K562 (cell line): ENCODE data around the gene WDR64. TPM values are rescaled to one million over a fixed set of nuclear protein-coding genes. Genes with fewer than 3 reads are reported as not detected.

Source experiments
- ATF1 ChIP-seq, 2 experiments: fragments of 450-650 bp in 1 of 2; IDR thresholded peaks; 2 replicates each; pipeline ENCODE4 v1.6.1; 2016; ENCODE audit warnings: missing compliant biosample characterization in 1 of 2, missing genetic modification characterization in 1 of 2
- ELF2 ChIP-seq: fragments of 250-450 bp; sonication (Bioruptor Pico); IDR thresholded peaks from 2 replicates; pipeline ENCODE4 v1.5.0; 2021; ENCODE audit warnings: mild to moderate bottlenecking
- ELF4 ChIP-seq: fragments of 450-650 bp; formaldehyde crosslinking; IDR thresholded peaks from 2 replicates; pipeline ENCODE4 v1.4.0; 2022; ENCODE audit warnings: missing genetic modification characterization
- FOXM1 ChIP-seq, 2 experiments: fragments of 450-650 bp in 1 of 2; sonication (generic) in 1 of 2; formaldehyde crosslinking in 1 of 2; IDR thresholded peaks; 2 replicates each; pipeline versions ENCODE4 v1.6.1 to v1.9.0; 2017 to 2022; ENCODE audit warnings: low read depth in 2 of 2, mild to moderate bottlenecking in 2 of 2, missing genetic modification reagents in 1 of 2, moderate library complexity in 1 of 2
- GTF2F1 ChIP-seq: IDR thresholded peaks from 2 replicates; pipeline ENCODE4 v1.6.1; 2011; ENCODE audit warnings: low read depth, low read length, improper control_type of control experiment
- HLTF ChIP-seq: fragments of 450-650 bp; IDR thresholded peaks from 2 replicates; pipeline ENCODE4 v1.6.1; 2016
- IFI16 ChIP-seq: fragments of 250-450 bp; sonication (Bioruptor Pico); IDR thresholded peaks from 2 replicates; pipeline ENCODE4 v2.1.2; 2022; ENCODE audit warnings: mild to moderate bottlenecking, inconsistent platforms
- KAT2B ChIP-seq: IDR thresholded peaks from one replicate; pipeline ENCODE4 v1.6.1; 2012; ENCODE audit warnings: low read depth, mild to moderate bottlenecking, control low read depth, inconsistent platforms, low read length, moderate library complexity
- MECOM ChIP-seq: fragments of 250-450 bp; sonication (Bioruptor Pico); IDR thresholded peaks from 2 replicates; pipeline ENCODE4 v1.8.0; 2022; ENCODE audit warnings: inconsistent platforms
- MEIS2 ChIP-seq: fragments of 450-650 bp; IDR thresholded peaks from 2 replicates; pipeline ENCODE4 v1.6.1; 2014; ENCODE audit warnings: mild to moderate bottlenecking; ENCODE audit not compliant: partially characterized antibody
- MTA2 ChIP-seq: fragments of 450-650 bp; IDR thresholded peaks from 2 replicates; pipeline ENCODE4 v1.6.1; 2016; ENCODE audit warnings: low read depth
- NR3C1 ChIP-seq: sonication (generic); formaldehyde crosslinking; IDR thresholded peaks from 2 replicates; pipeline ENCODE4 v1.8.1; 2022; ENCODE audit warnings: missing genetic modification reagents
- RNF2 ChIP-seq: sonication (generic); IDR thresholded peaks from 2 replicates; pipeline ENCODE4 v1.6.1; 2016
- TCF3 ChIP-seq: sonication (generic); formaldehyde crosslinking; IDR thresholded peaks from 2 replicates; pipeline ENCODE4 v1.4.0; 2020; ENCODE audit warnings: mild to moderate bottlenecking, missing genetic modification reagents
- ZBTB17 ChIP-seq: fragments of 450-650 bp; formaldehyde crosslinking; IDR thresholded peaks from 2 replicates; pipeline ENCODE4 v1.4.0; 2020; ENCODE audit warnings: mild to moderate bottlenecking
- ZC3H4 ChIP-seq: sonication (generic); formaldehyde crosslinking; IDR thresholded peaks from 2 replicates; pipeline ENCODE4 v1.9.0; 2021; ENCODE audit warnings: missing genetic modification reagents, borderline replicate concordance
- ZNF133 ChIP-seq: fragments of 250-450 bp; sonication (Bioruptor Pico); IDR thresholded peaks from 2 replicates; pipeline ENCODE4 v1.4.0; 2020; ENCODE audit warnings: mild to moderate bottlenecking
- ZNF174 ChIP-seq: fragments of 250-450 bp; sonication (Bioruptor Pico); IDR thresholded peaks from 2 replicates; pipeline ENCODE4 v1.4.0; 2020; ENCODE audit warnings: mild to moderate bottlenecking
- polyA plus RNA-seq, 8 experiments: library from polyadenylated mRNA; depleted of rRNA in 4 of 8; stranded (reverse) in 5 of 8; unstranded in 3 of 8; fragments of >200 nt; fragmentation: Nextera tagmentation in 2 of 8; fragmentation: Illumina TruSeq in 1 of 8; extraction: Ambion mirVana in 2 of 8; extraction: Trizol in 1 of 8; gene quantifications; 2 replicates each; pipeline versions ENCODE4 v1.2.1 to v1.2.3, GENCODE V29; 2011 to 2014; ENCODE audit warnings: inconsistent platforms in 1 of 8, missing spikeins in 1 of 8
- total RNA-seq, 7 experiments: library from RNA; depleted of rRNA in 6 of 7; stranded (reverse); fragments of >200 nt in 6 of 7; fragmentation: Illumina TruSeq in 2 of 7; extraction: Trizol in 2 of 7; gene quantifications; 2 replicates each; pipeline versions ENCODE4 v1.2.1 to v1.2.3, GENCODE V29; 2011 to 2021; ENCODE audit warnings: low replicate concordance in 1 of 7
- TF ChIP-seq, protein P1 (sequence below), 2 experiments: fragments of 450-650 bp in 1 of 2; sonication (generic) in 1 of 2; formaldehyde crosslinking in 1 of 2; IDR thresholded peaks in 1 of 2; conservative IDR thresholded peaks in 1 of 2; 2 replicates each; pipeline versions ENCODE4 v1.6.1 to v1.8.1; 2016 to 2023; ENCODE audit warnings: mild to moderate bottlenecking in 2 of 2, moderate library complexity in 2 of 2, inconsistent platforms in 1 of 2, missing genetic modification reagents in 1 of 2
- TF ChIP-seq, protein P2 (sequence below): sonication (generic); formaldehyde crosslinking; IDR thresholded peaks from 2 replicates; pipeline ENCODE4 v1.8.0; 2022; ENCODE audit warnings: mild to moderate bottlenecking, missing genetic modification reagents
- TF ChIP-seq, protein P3 (sequence below), 2 experiments: IDR thresholded peaks in 1 of 2; conservative IDR thresholded peaks in 1 of 2; 2 replicates each; pipeline ENCODE4 v1.6.1; 2016; ENCODE audit warnings: low read depth in 2 of 2, mild to moderate bottlenecking in 1 of 2, missing compliant biosample characterization in 1 of 2, missing genetic modification characterization in 1 of 2, moderate library complexity in 1 of 2

WDR64 gene
- total and polyA plus RNA-seq, 9 of the 15 experiments (the other 6 are each of a cell fraction or from before 2014, with no cell fraction given) = 0.06 to 0.29 (median 0.19) TPM; not detected in 5

DNA sequence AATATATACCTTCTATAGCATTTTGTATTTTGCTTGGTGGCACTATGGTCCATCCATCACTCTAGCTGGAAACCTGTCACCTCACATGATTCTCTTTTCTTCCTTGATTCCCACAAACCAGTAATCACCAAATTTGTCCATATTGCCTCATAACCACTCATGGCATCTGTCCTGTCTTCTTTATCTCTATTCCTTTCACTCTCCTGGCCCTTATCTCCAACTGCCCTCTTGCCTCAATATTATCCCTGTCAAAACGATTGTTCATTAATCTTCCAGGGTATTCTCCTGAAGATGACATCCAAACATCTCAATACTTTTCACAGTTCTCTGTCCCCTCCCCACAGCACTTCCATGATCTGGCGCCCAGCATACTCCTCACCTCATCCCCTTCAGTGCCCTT lies 46.1 kb downstream of the WDR64 start (continued):
- TF ChIP-seq GTF2F1 (no peak), MTA2 (peak; percentile 93), ELF2 (no peak), ELF4 (CRISPR knock-in tag) (peak; percentile 95), MECOM (CRISPR knock-in tag) (peak; percentile 98), IFI16 (CRISPR knock-in tag) (no peak), FOXM1 (IDR thresholded peaks at IDR 0.05; ENCODE audit: low read depth) (peak; percentile 86), FOXM1 (CRISPR knock-in tag; IDR thresholded peaks at IDR 0.05; ENCODE audit: low read depth) (no peak), NR3C1 (CRISPR knock-in tag) (no peak), ZC3H4 (CRISPR knock-in tag) (no peak), KAT2B (no peak), ZBTB17 (CRISPR knock-in tag) (peak; percentile 48; the same call in 1 of the 2 replicates), RNF2 (no peak), TCF3 (CRISPR knock-in tag) (peak; percentile 90), HLTF (peak; percentile 66; the same call in 1 of the 2 replicates), ZNF174 (CRISPR knock-in tag) (no peak), ATF1 (CRISPR knock-in tag; IDR thresholded peaks at IDR 0.05) (no peak), ATF1 (tag; IDR thresholded peaks at IDR 0.05) (0 out of 2 replicates have a peak, but pooled peaks have one; percentile 27), ZNF133 (CRISPR knock-in tag) (no peak), MEIS2 (peak; percentile 98)
- TF ChIP-seq, protein P1, sequence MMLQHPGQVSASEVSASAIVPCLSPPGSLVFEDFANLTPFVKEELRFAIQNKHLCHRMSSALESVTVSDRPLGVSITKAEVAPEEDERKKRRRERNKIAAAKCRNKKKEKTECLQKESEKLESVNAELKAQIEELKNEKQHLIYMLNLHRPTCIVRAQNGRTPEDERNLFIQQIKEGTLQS (IDR thresholded peaks at IDR 0.05) = peak; percentile 79
- TF ChIP-seq, protein P1 (CRISPR knock-in tag; conservative IDR thresholded peaks at IDR 0.05) = no peak
- TF ChIP-seq, protein P2, sequence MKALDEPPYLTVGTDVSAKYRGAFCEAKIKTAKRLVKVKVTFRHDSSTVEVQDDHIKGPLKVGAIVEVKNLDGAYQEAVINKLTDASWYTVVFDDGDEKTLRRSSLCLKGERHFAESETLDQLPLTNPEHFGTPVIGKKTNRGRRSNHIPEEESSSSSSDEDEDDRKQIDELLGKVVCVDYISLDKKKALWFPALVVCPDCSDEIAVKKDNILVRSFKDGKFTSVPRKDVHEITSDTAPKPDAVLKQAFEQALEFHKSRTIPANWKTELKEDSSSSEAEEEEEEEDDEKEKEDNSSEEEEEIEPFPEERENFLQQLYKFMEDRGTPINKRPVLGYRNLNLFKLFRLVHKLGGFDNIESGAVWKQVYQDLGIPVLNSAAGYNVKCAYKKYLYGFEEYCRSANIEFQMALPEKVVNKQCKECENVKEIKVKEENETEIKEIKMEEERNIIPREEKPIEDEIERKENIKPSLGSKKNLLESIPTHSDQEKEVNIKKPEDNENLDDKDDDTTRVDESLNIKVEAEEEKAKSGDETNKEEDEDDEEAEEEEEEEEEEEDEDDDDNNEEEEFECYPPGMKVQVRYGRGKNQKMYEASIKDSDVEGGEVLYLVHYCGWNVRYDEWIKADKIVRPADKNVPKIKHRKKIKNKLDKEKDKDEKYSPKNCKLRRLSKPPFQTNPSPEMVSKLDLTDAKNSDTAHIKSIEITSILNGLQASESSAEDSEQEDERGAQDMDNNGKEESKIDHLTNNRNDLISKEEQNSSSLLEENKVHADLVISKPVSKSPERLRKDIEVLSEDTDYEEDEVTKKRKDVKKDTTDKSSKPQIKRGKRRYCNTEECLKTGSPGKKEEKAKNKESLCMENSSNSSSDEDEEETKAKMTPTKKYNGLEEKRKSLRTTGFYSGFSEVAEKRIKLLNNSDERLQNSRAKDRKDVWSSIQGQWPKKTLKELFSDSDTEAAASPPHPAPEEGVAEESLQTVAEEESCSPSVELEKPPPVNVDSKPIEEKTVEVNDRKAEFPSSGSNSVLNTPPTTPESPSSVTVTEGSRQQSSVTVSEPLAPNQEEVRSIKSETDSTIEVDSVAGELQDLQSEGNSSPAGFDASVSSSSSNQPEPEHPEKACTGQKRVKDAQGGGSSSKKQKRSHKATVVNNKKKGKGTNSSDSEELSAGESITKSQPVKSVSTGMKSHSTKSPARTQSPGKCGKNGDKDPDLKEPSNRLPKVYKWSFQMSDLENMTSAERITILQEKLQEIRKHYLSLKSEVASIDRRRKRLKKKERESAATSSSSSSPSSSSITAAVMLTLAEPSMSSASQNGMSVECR = no peak
- TF ChIP-seq, protein P3, sequence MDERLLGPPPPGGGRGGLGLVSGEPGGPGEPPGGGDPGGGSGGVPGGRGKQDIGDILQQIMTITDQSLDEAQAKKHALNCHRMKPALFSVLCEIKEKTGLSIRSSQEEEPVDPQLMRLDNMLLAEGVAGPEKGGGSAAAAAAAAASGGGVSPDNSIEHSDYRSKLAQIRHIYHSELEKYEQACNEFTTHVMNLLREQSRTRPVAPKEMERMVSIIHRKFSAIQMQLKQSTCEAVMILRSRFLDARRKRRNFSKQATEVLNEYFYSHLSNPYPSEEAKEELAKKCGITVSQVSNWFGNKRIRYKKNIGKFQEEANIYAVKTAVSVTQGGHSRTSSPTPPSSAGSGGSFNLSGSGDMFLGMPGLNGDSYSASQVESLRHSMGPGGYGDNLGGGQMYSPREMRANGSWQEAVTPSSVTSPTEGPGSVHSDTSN (CRISPR knock-in tag; IDR thresholded peaks at IDR 0.05; ENCODE audit: low read depth) = no peak
- TF ChIP-seq, protein P3 (tag; conservative IDR thresholded peaks at IDR 0.05; ENCODE audit: low read depth) = peak; percentile 92
